Thyroid gland (tissue), 4 donors: Measurements from ENCODE around the gene PDGFB.

Experiments
- CTCF ChIP-seq, 6 experiments: fragments of 200-600 bp in 3 of 6; fragments of 450-650 bp in 3 of 6; sonication (generic) in 3 of 6; IDR thresholded peaks; one replicate each; pipeline ENCODE4 v1.5.1; 2016 to 2019; ENCODE audit warnings: antibody characterized with exemption in 6 of 6, mild to moderate bottlenecking in 2 of 6, inconsistent platforms in 1 of 6, moderate library complexity in 1 of 6
- POLR2A ChIP-seq, 2 donors: fragments of 450-650 bp; IDR thresholded peaks; one replicate each; pipeline ENCODE4 v1.6.1; 2017; ENCODE audit warnings: antibody characterized with exemption in 2 of 2, mild to moderate bottlenecking in 2 of 2, moderate library complexity in 1 of 2

DNA sequence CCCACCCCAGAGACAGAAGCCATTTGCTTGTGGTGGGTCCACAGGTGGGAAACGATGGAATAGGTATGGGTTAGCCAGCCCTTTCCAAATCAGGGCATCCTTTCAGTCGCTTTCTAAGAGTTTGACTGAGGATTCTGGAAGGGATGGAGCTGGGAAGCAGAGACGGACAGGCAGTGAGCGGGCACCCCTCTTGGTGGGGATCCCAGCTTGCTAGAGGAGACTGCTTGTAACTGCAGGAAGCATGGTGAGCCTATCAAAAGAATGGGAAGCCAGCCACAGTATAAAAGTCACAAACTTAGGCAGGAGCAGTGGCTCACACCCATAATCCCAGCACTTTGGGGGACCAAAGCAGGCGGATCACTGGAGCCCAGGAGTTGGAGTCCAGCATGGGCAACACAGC, 6.1 kb upstream of the PDGFB start:
- TF ChIP-seq CTCF (IDR thresholded peaks at IDR 0.05) = no peak
- no peak for TF ChIP-seq POLR2A (IDR thresholded peaks at IDR 0.05)
